GM19455 (cell line): ENCODE results near the gene PCLAF.
"Not testable (repeated sequence)": the region's sequence is repeated elsewhere in the genome, so short reads cannot be mapped to it uniquely, and the experiment has no call there.

Experiments
- ATAC-seq: cut with Tn5 transposase; IDR thresholded peaks from one replicate; pipeline ENCODE4 v1.9.1; 2021; ENCODE audit not compliant: unreplicated experiment

The PCLAF gene

DNA sequence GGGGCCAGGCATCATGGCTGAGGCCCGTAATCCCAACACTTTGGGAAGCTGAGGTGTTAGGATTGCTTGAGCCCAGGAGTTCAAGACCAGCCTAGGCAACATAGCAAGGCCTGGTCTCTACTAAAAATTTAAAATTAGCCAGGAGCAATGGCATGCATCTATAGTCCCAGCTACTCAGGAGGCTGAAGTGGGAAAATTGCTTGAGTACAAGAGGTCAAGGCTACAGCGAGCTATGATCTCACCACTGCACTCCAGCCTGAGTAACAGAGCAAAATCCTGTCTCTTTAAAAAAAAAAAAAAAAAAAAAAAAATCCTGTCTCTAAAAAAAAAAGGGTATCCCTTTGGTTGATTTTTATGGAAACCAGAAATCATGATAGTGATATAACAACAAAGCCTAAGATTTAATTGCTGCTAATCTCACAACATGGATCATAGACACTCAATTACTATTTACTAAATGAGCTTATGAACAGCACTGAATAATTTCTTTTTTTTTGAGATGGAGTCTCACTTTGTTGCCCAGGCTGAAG lies 12.1 kb downstream of the PCLAF start:
- ATAC-seq = no peak

DNA sequence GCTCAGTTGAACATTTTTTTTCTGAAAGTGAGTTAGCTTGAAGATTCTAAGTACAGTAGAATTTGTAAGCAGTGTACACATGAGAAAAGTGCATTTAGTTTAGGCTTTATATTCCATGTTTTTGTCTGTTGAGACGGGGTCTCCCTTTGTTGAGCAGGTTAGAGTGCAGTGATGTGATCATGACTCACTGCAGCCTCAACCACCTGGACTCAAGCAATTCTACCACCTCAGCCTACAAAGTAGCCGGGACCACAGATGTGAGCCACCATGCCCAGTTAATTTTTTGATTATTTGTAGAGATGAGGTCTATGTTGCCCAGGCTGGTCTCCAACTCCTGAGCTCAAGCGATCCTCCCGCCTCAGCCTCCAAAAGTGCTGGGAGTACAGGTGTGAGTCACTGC lies 20.0 kb downstream of the PCLAF start:
- ATAC-seq = no peak

DNA sequence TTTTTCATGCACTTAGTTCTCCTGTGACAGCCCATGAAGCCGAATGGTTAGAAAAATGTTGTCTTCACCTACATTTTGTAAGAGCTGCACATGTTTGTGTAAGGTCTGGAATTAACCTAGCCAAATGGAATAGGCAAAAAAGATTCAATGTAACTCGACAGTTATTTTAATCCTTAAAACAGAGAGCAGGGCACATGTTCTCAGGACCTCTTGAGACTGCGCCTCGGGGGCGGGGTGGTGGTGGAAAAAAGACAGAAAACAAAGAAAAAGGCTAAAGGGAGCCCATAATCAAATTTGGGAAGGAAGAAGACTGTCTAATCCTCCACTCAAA lies 24.6 kb downstream of the PCLAF start:
- no peak for ATAC-seq

DNA sequence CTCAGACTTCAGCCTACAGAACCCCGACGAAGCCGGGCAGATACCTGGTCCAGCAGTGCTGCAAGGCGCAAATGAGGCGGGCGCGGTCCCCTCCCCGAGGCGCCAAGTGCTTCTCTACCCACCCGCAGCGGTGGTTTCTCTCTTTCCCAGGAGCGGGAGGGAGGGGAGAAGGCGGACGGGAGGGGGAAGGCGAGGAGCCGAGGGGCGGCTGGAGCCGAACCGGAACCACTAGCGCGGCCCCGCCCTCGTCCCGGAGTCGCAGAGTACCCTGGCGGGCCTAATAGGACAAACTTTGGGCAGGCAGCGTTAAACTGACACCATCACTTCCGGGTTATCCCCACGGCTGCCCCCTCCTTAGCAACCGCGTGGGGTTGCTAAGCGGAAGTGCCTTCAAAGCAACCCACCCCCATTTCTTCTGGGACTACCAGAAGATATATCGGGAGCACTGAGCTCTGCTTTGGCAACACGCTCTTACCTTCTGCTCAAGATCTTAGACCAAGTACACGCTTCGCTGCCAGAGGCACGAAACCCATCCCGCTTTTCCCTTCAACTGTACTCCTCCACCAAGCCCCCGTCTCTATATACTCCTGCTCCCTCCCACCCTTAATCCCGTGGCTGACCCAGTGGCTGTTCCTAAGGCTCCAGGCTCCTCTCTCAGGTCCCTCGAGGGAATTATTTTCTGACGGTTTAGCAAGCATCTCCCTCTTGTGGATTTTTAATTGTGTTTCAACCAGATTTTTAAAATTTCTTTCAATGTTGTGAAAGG lies 25.1 kb downstream of the PCLAF start, which contains the start of gene CSNK1G1:
Gene CSNK1G1 (minus strand): TSS at position 230 of the 766 bp plus-strand sequence. CDS start 55,674 bp downstream, outside the sequence.
- peak; percentile 96 for ATAC-seq

- ATAC-seq = peak; percentile 13
Measured at GRCh38 chr15:64355348-64355943, 25.8 kb downstream of the PCLAF start.

GRCh38 chr15:64354688-64355344 lies 26.4 kb downstream of the PCLAF start:
- no peak for ATAC-seq

GRCh38 chr15:64351265-64351664 lies 30.0 kb downstream of the PCLAF start:
- no peak for ATAC-seq

GRCh38 chr15:64349375-64349774 lies 31.9 kb downstream of the PCLAF start:
- ATAC-seq = no peak

DNA sequence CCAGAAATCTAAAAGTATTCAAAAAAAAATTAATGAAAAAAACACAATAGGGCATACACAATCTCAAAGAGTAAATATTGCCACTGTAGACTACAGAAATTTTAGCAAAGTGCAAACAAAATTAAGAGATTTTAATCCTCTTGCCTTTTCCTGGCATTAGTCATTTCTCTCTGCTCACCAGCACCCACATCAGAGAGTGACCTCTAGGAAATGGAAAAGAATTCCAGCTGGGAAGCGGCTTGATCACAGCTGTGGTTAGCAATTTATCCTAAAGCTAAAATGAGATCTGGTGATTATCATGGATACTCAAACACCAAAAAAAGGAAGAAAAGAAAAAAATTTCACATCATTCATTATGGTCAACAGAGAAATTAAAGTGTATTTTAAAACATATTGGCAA lies 32.8 kb downstream of the PCLAF start:
- ATAC-seq = no peak

DNA sequence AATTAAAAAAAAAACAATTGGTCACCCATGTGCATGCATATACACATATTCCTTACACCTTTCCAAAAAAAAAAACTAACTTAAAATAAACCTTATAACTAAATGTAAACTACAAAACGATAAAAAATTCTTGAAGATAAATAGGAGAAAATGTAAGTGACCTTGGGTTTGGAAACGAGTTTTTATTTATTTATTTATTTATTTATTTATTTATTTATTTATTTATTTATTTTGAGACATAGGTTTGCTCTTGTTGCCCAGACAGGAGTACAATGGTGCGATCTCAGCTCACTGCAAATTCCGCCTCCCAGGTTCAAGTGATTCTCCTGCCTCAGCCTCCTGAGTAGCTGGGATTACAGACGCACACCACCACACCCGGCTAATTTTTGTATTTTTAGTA lies 35.0 kb downstream of the PCLAF start:
- not testable (repeated sequence) for ATAC-seq

DNA sequence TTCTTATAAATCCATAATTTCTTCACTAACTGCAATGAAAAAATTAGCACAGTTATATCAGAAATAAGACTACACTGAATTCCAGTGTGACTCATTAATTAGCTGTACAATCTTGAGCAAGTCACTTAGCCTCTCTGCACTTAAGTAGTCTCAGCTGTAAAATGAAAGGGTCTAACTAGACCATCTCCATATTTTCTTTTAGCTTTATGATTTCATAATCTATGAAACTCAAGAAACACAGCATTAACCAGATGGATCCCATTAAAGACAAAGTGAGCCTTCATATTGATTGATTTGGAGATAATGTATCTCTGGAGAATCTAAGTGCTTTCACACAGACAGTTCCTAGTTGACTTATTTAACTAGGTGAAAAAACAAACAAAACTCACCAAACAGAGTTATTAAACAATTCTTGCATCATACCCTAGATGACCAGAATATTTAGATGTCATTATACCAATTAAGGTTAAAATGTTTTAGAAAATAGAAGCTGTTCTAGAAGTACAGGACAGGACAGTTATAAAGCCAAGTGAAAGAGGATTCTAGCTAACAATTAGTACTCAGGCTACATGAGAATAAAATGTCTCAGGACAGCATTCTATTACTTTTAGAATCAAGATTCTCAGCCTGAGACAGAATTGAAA lies 36.5 kb downstream of the PCLAF start:
- ATAC-seq = no peak

DNA sequence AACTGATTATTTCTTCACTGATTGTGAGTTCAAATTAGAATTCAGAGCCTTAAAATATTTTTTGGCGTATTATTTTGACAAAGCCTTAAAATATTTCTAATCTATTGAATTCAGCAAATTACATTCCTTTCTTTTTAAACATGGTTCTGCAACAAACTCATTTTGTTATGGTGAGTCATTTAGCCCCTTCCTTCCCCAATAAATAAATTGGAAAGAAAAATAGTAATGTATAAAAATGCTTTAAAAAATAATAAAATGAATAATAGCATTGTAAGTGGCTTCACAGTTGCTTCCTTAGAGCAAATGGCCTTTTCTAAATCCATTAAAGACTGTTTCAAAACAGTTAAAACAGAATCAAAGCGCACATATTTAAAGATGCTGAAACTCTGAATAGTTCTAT lies 37.4 kb downstream of the PCLAF start:
- no peak for ATAC-seq

- ATAC-seq = no peak
Measured at GRCh38 chr15:64343222-64343621, 38.0 kb downstream of the PCLAF start.

- ATAC-seq = no peak
Measured at GRCh38 chr15:64341961-64342360, 39.3 kb downstream of the PCLAF start.

GRCh38 chr15:64340355-64340754 lies 40.9 kb downstream of the PCLAF start:
- no peak for ATAC-seq

GRCh38 chr15:64337761-64338160 lies 43.5 kb downstream of the PCLAF start:
- no peak for ATAC-seq

DNA sequence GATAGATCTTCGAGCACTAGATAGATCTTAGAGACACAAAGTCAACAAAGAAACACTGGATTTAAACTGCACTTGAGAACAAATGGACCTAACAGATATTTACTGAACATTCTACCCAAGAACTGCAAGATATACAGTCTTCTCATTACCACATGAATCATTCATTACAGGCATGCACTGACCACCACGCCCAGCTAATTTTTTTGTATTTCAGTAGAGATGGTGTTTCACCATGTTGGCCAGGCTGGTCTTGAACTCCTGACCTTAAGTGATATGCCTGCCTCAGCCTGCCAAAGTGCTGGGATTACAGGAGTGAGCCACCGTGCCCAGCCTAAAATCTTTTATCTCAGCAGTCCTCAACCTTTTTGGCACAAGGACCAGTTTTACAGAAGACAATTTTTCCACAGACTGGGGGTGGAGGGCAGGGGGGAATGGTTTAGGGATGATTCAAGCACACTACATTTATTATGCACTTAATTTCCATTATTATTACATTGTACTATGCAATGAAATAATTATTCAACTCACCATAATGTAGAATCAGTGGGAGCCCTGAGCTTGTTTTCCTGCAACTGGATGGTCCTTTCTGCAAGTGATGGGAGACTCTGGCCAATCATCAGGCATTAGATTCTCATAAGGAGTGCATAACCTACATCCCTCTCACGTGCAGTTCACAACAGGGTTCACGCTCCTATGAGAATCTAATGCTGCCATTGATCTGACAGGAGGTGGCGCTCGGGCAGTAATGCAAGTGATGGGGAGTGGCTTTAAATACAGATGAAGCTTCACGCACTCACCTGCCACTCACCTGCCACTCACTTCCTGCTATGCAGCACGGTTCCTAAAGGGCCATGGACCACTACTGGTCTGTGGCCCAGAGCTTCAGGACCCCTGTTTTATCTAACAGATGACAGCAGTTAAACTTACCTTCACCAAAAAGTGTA lies 47.0 kb downstream of the PCLAF start:
- no peak for ATAC-seq

DNA sequence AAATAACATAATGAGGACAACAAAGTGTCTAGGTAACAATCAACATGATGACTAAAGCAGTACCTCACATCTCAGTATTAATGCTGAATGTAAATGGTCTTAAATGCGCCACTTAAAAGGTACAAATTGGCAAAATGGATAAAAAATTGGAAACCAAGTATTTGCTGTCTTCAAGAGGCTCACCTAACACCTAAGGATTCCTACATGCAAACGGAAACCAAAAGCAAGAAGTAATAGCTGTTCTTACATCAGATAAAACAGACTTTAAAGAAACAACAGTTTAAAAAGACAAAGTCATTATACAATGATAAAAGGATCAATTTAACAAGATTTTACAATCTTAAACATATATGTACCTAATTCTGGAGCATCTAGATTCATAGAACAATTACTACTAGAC lies 47.7 kb downstream of the PCLAF start:
- no peak for ATAC-seq

DNA sequence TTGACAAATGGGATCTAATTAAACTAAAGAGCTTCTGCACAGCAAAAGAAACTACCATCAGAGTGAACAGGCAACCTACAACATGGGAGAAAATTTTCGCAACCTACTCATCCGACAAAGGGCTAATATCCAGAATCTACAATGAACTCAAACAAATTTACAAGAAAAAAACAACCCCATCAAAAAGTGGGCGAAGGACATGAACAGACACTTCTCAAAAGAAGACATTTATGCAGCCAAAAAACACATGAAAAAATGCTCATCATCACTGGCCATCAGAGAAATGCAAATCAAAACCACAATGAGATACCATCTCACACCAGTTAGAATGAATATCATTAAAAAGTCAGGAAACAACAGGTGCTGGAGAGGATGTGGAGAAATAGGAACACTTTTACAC lies 49.6 kb downstream of the PCLAF start:
- not testable (repeated sequence) for ATAC-seq

GRCh38 chr15:64326975-64327374 lies 54.3 kb downstream of the PCLAF start:
- ATAC-seq = not testable (repeated sequence)
